Stomach (tissue), 9 donors: ENCODE results near the gene SLC25A41. TPM values are rescaled to one million over a fixed set of nuclear protein-coding genes. Genes with fewer than 3 reads are reported as not detected.

ENCODE experiments used
- DNase-seq, 2 donors: peaks; one replicate each; pipeline versions ENCODE4 v3.0.0 to v3.0.0-alpha.2; 2013 to 2019
- H3K27ac ChIP-seq, 5 donors: fragments of 200-600 bp in 4 of 5; sonication (generic) in 4 of 5; one replicate each; pipeline ENCODE4 v1.5.1; 2013 to 2019; ENCODE audit warnings: mild to moderate bottlenecking in 1 of 5, moderate library complexity in 1 of 5
- H3K27me3 ChIP-seq, 3 donors: fragments of 200-600 bp; sonication (generic); one replicate each; pipeline ENCODE4 v1.5.1; 2017 to 2019; ENCODE audit warnings: mixed run types in 1 of 3
- H3K36me3 ChIP-seq, 4 donors: fragments of 200-600 bp; sonication (generic); 1 replicate in 3 of 4; 2 replicates in 1 of 4; pipeline ENCODE4 v1.5.1; 2016 to 2019
- H3K4me1 ChIP-seq, 4 donors: fragments of 200-600 bp; sonication (generic); one replicate each; pipeline ENCODE4 v1.5.1; 2016 to 2019
- H3K4me3 ChIP-seq, 4 donors: fragments of 200-600 bp; sonication (generic) in 3 of 4; one replicate each; pipeline ENCODE4 v1.5.1; 2016 to 2019; ENCODE audit warnings: mild to moderate bottlenecking in 1 of 4
- H3K9me3 ChIP-seq, 4 donors: fragments of 200-600 bp; sonication (generic); one replicate each; pipeline ENCODE4 v1.5.1; 2016 to 2019
- EP300 ChIP-seq: sonication (generic); formaldehyde crosslinking; IDR thresholded peaks from one replicate; pipeline ENCODE4 v1.6.1; 2017; ENCODE audit warnings: antibody characterized with exemption
- POLR2A ChIP-seq, 4 donors: fragments of 450-650 bp; IDR thresholded peaks; one replicate each; pipeline ENCODE4 v1.6.1; 2016; ENCODE audit warnings: antibody characterized with exemption in 4 of 4, control low read depth in 2 of 4, mild to moderate bottlenecking in 1 of 4, moderate library complexity in 1 of 4
- POLR2AphosphoS5 ChIP-seq, 3 donors: sonication (generic); formaldehyde crosslinking; IDR thresholded peaks; one replicate each; pipeline ENCODE4 v1.6.1; 2016; ENCODE audit warnings: antibody characterized with exemption in 3 of 3
- WGBS, 5 donors: extraction: QIAGEN DNeasy Blood & Tissue Kit in 3 of 5; methylation state at CpG; one replicate each; pipeline versions ENCODE4 v1.1.5 to v1.1.7; 2013 to 2018; 5-methylcytosine and 5-hydroxymethylcytosine counted together
- intact Hi-C: fragments of 100-400 bp; cut with DNase I; formaldehyde crosslinking; loops from one replicate; pipeline ENCODE4 v1.15.1; 2023; ENCODE audit warnings: low total_unique reads
- polyA plus RNA-seq, 3 donors: library from polyadenylated mRNA; stranded (reverse); fragments of 200-250 nt; gene quantifications; one replicate each; pipeline ENCODE4 v1.2.3, GENCODE V29; 2013
- total RNA-seq, 5 donors: library from RNA; depleted of rRNA; stranded (reverse); fragments of >200 nt; gene quantifications; one replicate each; pipeline versions ENCODE4 v1.1.0 to v1.2.3, GENCODE V29; 2014 to 2016
- TF ChIP-seq, protein P1 (sequence below), 7 experiments: fragments of 450-650 bp in 4 of 7; fragments of 200-600 bp in 3 of 7; sonication (generic) in 3 of 7; IDR thresholded peaks; one replicate each; pipeline ENCODE4 v1.5.1; 2016 to 2019; ENCODE audit warnings: antibody characterized with exemption in 7 of 7, control low read depth in 2 of 7, mild to moderate bottlenecking in 1 of 7
- donor health status: healthy with polysubstance abuse.
- donor health status: Bipolar disorder and iron deficiency.
- donor health status: healthy.

The SLC25A41 gene
- total and polyA plus RNA-seq, 8 donors, result 0.80 to 4.9 TPM; not detected in 6

DNA sequence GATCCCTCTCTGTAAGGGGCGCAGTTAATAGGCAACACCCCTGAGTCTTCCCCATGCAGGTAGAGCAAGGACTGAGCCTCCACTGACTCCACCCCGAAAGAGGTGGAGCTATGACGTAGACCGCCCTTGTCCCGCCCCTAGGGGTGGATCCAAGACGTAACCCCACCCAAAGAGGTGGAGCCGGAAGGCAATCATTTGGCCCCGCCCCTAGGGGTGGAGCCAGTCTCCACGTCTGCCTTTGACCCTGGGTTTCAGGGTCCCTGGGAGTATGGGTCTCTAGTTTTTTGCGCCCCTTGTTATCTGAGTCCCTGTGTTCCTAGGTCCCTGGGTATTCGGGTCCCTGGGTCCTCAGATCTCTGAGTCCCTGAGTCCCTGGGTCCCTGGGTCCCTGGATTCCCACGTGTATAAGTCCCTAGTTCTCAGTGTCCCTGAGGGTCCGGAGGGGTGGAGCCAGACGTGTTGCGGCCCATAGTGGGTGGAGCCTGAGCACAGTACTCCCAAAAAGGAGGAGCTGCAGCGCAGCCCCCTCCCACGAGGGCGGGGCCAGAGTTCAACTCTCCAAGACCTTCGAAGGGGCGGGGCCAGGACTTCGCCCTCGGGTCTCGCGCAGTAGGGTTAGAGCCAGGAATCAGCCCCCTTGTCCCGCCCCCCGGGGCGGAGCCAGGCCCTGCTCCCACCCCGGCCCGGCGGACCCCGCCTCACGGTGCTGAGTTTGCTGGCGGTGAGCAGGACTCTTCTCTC, 42.8 kb upstream of the SLC25A41 start:
- peak; percentile 87 to 90 for DNase-seq
- WGBS, 5 donors, result 10 to 27% (median 21%) methylated on average over 22 to 33 of the region's 33 CpGs

DNA sequence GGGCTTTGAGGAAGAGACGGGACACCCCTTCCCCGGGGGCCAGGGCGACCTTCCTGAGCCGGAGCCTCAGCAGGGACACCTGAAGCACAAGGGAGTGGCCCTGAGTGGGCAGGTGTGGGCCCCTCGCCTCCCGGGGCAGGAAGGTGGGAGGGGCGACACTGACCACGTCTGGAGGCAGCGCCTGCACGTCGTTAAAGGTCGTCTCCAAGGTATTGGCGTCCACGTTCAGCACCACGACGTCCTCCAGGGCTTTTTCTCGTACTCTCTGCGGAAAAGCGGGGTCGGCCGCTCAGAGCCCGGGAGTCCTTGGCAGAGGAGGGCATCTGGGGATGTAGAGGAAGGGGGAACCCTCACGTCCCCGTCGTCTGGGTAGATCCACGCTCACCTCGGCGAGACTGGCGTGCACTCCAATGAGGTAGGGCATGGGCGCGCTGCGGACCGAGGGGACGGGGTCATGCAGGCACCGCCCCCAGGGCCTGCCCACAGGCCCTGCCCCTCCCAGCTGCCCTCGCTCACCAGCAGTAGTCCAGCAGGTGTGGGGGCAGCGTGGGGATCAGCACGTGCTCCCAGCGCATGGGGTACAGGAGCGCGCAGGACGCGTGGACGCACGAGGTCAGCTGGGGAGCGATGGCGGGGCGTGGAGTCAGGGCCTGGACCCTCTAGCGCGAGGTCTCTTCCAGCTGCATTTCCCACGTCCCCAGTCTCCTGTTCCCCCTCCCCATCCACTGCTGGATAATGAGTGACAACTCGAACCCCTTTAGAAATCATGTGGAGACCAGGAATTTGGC, 42.0 kb upstream of the SLC25A41 start:
- peak in 1 of 2 donors; percentile 63 for DNase-seq
- H3K9me3 ChIP-seq, result no peaks in the 10 kb centered on the region
- 4 to 33% (median 20%) methylated on average over 20 to 52 of the region's 52 CpGs for WGBS, 5 donors
- H3K36me3 ChIP-seq, result peaks cover 0 to 18% (median 0%) of the 10 kb centered on the region in 4 donors
- peak overlapping the region in 3 of 4 donors; percentile 7 to 41 (median 16) for H3K4me3 ChIP-seq
- TF ChIP-seq, protein P1, sequence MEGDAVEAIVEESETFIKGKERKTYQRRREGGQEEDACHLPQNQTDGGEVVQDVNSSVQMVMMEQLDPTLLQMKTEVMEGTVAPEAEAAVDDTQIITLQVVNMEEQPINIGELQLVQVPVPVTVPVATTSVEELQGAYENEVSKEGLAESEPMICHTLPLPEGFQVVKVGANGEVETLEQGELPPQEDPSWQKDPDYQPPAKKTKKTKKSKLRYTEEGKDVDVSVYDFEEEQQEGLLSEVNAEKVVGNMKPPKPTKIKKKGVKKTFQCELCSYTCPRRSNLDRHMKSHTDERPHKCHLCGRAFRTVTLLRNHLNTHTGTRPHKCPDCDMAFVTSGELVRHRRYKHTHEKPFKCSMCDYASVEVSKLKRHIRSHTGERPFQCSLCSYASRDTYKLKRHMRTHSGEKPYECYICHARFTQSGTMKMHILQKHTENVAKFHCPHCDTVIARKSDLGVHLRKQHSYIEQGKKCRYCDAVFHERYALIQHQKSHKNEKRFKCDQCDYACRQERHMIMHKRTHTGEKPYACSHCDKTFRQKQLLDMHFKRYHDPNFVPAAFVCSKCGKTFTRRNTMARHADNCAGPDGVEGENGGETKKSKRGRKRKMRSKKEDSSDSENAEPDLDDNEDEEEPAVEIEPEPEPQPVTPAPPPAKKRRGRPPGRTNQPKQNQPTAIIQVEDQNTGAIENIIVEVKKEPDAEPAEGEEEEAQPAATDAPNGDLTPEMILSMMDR (IDR thresholded peaks at IDR 0.05), result no peak
- no peak for TF ChIP-seq POLR2A (IDR thresholded peaks at IDR 0.05)
- no peak for TF ChIP-seq POLR2AphosphoS5 (IDR thresholded peaks at IDR 0.05)
- TF ChIP-seq EP300, result no peak
- peaks cover 0 to 53% (median 19%) of the 10 kb centered on the region in 3 donors for H3K27me3 ChIP-seq
- peaks cover 9 to 26% (median 19%) of the 10 kb centered on the region in 4 donors for H3K4me1 ChIP-seq
- no peak overlapping the region for H3K27ac ChIP-seq
- intact Hi-C loops, result no loop called here

More for the DNA sequence above, 42.8 kb upstream of the SLC25A41 start:
- H3K36me3 ChIP-seq, result peaks cover 0 to 11% (median 0%) of the 10 kb centered on the region in 4 donors
- TF ChIP-seq, protein P1 (IDR thresholded peaks at IDR 0.05), result no peak
- TF ChIP-seq POLR2AphosphoS5 (IDR thresholded peaks at IDR 0.05) (no peak), EP300 (no peak), POLR2A (IDR thresholded peaks at IDR 0.05) (no peak)
- H3K4me3 ChIP-seq, result peak overlapping the region; percentile 16 to 41 (median 29)
- no peak overlapping the region for H3K27ac ChIP-seq
- peaks cover 9 to 26% (median 19%) of the 10 kb centered on the region in 4 donors for H3K4me1 ChIP-seq
- intact Hi-C loops, result no loop called here
- no peaks in the 10 kb centered on the region for H3K9me3 ChIP-seq
- peaks cover 0 to 55% (median 19%) of the 10 kb centered on the region in 3 donors for H3K27me3 ChIP-seq

DNA sequence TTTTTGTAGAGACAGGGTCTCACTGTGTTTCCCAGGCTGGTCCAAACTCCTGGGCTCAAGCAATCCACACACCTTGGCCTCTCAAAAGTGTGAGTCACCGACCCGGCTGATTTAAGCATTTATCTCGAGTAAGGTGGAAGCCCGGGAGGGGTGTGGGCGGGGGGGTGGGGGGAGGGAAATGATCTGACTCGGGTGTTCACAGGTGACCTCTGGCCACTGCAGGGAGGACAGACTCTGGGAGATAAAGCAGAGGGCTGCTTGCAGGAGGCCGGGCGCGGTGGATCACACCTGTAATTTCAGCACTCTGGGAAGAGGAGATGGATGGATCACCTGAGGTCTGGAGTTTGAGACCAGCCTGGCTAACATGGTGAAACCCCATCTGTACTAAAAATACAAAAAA, 40.1 kb upstream of the SLC25A41 start:
- WGBS, 5 donors, result 24 to 54% (median 30%) methylated on average over 9 of the region's 9 CpGs
- TF ChIP-seq EP300, result no peak

DNA sequence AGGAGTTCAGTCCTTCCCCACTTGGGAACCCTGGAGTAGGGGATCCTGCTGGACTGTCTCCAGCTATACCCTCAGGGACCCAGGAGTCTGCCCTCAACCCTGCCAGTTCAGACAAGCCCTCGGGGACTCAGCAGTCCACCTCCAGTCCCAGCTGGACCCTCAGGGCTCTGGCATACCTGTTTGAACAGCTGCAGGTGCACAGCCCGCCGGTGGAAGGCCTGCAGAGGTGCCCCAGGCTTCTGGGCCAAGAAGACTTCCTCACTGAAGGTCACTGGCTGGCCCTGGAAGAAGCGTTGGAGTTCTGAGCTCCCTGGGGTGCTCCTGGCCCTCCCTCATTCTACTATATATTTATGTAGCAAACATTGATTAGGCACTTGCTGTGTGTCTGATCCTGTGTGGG, 39.1 kb upstream of the SLC25A41 start:
- no peak overlapping the region for H3K4me3 ChIP-seq
- TF ChIP-seq, protein P1 (IDR thresholded peaks at IDR 0.05), result no peak
- TF ChIP-seq POLR2A (IDR thresholded peaks at IDR 0.05) (no peak), EP300 (no peak), POLR2AphosphoS5 (IDR thresholded peaks at IDR 0.05) (no peak)
- no peak for DNase-seq
- peaks cover 9 to 26% (median 19%) of the 10 kb centered on the region in 4 donors for H3K4me1 ChIP-seq
- 39 to 55% (median 43%) methylated on average over 3 to 4 of the region's 4 CpGs for WGBS, 5 donors
- peaks cover 0 to 31% (median 19%) of the 10 kb centered on the region in 3 donors for H3K27me3 ChIP-seq
- intact Hi-C loops, result no loop called here
- no peaks in the 10 kb centered on the region for H3K9me3 ChIP-seq
- H3K27ac ChIP-seq, result peak overlapping the region in 2 of 5 donors; percentile 3 to 14
- H3K36me3 ChIP-seq, result peaks cover 0 to 42% (median 8%) of the 10 kb centered on the region in 4 donors

More for the DNA sequence above, 40.1 kb upstream of the SLC25A41 start:
- peak; percentile 27 to 50 for DNase-seq
- Histone ChIP-seq H3K27ac (no peak overlapping the region), H3K4me3 (no peak overlapping the region), H3K27me3 (peaks cover 0 to 40% (median 19%) of the 10 kb centered on the region in 3 donors), H3K9me3 (no peaks in the 10 kb centered on the region), H3K36me3 (peaks cover 0 to 33% (median under 1%) of the 10 kb centered on the region in 4 donors), H3K4me1 (peaks cover 9 to 26% (median 19%) of the 10 kb centered on the region in 4 donors)
- intact Hi-C loops, result no loop called here
